KMS-11 (cell line): ENCODE measurements around the gene SLC13A5.
"Not testable (repeated sequence)": the region's sequence is repeated elsewhere in the genome, so short reads cannot be mapped to it uniquely, and the experiment has no call there.

ENCODE experiments used
- H2AFZ ChIP-seq: fragments of 200-600 bp; sonication (generic); 2 replicates; pipeline ENCODE4 v1.6.1; 2016; ENCODE audit warnings: antibody characterized with exemption, mixed run types, low read depth
- H3K27ac ChIP-seq: fragments of 200-600 bp; sonication (generic); 2 replicates; pipeline ENCODE4 v1.6.1; 2016; ENCODE audit warnings: mild to moderate bottlenecking, mixed run types
- H3K27me3 ChIP-seq: fragments of 200-600 bp; sonication (generic); 2 replicates; pipeline ENCODE4 v1.6.1; 2017; ENCODE audit warnings: mild to moderate bottlenecking, low read depth, mixed run types, moderate library complexity; ENCODE audit not compliant: insufficient read depth
- H3K36me3 ChIP-seq: fragments of 200-600 bp; sonication (generic); 2 replicates; pipeline ENCODE4 v1.6.1; 2017; ENCODE audit warnings: mild to moderate bottlenecking, mixed run types; ENCODE audit not compliant: insufficient read depth
- H3K4me1 ChIP-seq: fragments of 200-600 bp; sonication (generic); 2 replicates; pipeline ENCODE4 v1.6.1; 2016; ENCODE audit warnings: mild to moderate bottlenecking, low read depth, mixed run types; ENCODE audit not compliant: poor library complexity, severe bottlenecking
- H3K4me2 ChIP-seq: fragments of 200-600 bp; sonication (generic); 2 replicates; pipeline ENCODE4 v1.7.0; 2016; ENCODE audit warnings: mild to moderate bottlenecking, mixed run types
- H3K4me3 ChIP-seq: fragments of 200-600 bp; sonication (generic); IDR thresholded peaks from 2 replicates; pipeline ENCODE4 v1.6.1; 2017; ENCODE audit warnings: low read depth, low read length, mixed read lengths; ENCODE audit not compliant: insufficient read depth
- H3K79me2 ChIP-seq: fragments of 200-600 bp; sonication (generic); 2 replicates; pipeline ENCODE4 v1.6.1; 2016; ENCODE audit warnings: low read depth, mixed run types; ENCODE audit not compliant: insufficient read depth
- H3K9ac ChIP-seq: fragments of 200-600 bp; sonication (generic); 2 replicates; pipeline ENCODE4 v1.6.1; 2016; ENCODE audit warnings: mild to moderate bottlenecking, mixed run types
- H4K20me1 ChIP-seq: fragments of 200-600 bp; sonication (generic); 2 replicates; pipeline ENCODE4 v1.6.1; 2016; ENCODE audit warnings: mild to moderate bottlenecking, mixed run types; ENCODE audit not compliant: insufficient read depth
- TF ChIP-seq, protein P1 (sequence below): fragments of 200-600 bp; sonication (generic); conservative IDR thresholded peaks from 2 replicates; pipeline ENCODE4 v1.6.1; 2017; ENCODE audit warnings: low read depth, mild to moderate bottlenecking, antibody characterized with exemption, low read length, moderate library complexity, mixed read lengths

The SLC13A5 gene

GRCh38 chr17:6696906-6697305 is 16.3 kb downstream of the SLC13A5 start:
- Histone ChIP-seq H3K27me3 (no peaks in the 10 kb centered on the region), H3K36me3 (no peaks in the 10 kb centered on the region), H2AFZ (no peak overlapping the region), H3K79me2 (no peaks in the 10 kb centered on the region), H3K4me3 (no peak overlapping the region), H3K4me2 (no peak overlapping the region), H3K4me1 (no peaks in the 10 kb centered on the region), H4K20me1 (no peaks in the 10 kb centered on the region), H3K27ac (no peak overlapping the region), H3K9ac (no peak overlapping the region)
- TF ChIP-seq, protein P1, sequence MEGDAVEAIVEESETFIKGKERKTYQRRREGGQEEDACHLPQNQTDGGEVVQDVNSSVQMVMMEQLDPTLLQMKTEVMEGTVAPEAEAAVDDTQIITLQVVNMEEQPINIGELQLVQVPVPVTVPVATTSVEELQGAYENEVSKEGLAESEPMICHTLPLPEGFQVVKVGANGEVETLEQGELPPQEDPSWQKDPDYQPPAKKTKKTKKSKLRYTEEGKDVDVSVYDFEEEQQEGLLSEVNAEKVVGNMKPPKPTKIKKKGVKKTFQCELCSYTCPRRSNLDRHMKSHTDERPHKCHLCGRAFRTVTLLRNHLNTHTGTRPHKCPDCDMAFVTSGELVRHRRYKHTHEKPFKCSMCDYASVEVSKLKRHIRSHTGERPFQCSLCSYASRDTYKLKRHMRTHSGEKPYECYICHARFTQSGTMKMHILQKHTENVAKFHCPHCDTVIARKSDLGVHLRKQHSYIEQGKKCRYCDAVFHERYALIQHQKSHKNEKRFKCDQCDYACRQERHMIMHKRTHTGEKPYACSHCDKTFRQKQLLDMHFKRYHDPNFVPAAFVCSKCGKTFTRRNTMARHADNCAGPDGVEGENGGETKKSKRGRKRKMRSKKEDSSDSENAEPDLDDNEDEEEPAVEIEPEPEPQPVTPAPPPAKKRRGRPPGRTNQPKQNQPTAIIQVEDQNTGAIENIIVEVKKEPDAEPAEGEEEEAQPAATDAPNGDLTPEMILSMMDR, result no peak

DNA sequence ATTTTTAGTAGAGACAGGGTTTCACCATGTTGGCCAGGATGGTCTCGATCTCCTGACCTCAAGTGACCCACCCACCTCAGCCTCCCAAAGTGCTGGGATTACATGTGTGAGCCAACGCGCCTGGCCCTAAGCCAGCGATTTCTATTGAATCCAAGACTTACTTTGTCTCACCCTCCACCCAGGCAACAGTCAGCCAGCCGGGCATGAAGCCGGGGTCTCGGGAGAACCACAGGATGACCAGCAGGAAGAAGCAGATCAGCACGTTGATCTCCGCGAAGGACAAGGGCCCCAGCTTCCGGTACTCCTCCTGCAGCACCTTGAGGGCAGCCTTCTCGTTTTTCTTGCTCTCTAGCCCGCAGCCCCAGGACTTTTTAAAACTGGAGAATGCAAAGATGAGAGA is 17.6 kb downstream of the SLC13A5 start:
- H3K4me1 ChIP-seq, result no peaks in the 10 kb centered on the region
- H3K27ac ChIP-seq, result no peak overlapping the region
- no peaks in the 10 kb centered on the region for H3K36me3 ChIP-seq
- H3K4me2 ChIP-seq, result no peak overlapping the region
- no peak overlapping the region for H2AFZ ChIP-seq
- H3K27me3 ChIP-seq, result no peaks in the 10 kb centered on the region
- H4K20me1 ChIP-seq, result no peaks in the 10 kb centered on the region
- no peak overlapping the region for H3K9ac ChIP-seq
- no peak overlapping the region for H3K4me3 ChIP-seq
- H3K79me2 ChIP-seq, result no peaks in the 10 kb centered on the region
- TF ChIP-seq, protein P1, result no peak

DNA sequence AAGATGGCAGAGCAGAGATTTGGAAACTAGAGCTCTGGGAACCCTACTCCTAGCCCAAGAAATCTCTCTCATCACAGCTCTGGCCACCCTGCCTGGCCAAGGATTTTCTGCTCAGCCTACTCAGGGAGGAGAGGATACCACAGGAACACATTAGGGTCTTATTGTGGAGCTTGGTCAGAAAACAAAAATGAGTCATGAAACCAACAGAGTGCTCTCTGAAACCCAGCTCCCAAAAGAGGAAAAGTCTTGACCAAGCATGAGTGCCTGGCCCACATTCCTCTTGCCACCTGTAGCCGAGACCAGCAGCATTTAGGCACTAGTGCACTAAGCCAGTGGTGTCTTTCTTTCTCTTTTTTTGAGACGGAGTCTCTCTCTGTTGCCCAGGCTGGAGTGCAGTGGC is 18.1 kb downstream of the SLC13A5 start:
- Histone ChIP-seq H3K27ac (no peak overlapping the region), H3K4me3 (no peak overlapping the region), H2AFZ (no peak overlapping the region), H3K27me3 (no peaks in the 10 kb centered on the region), H3K9ac (no peak overlapping the region), H3K4me2 (no peak overlapping the region), H4K20me1 (no peaks in the 10 kb centered on the region), H3K79me2 (no peaks in the 10 kb centered on the region), H3K36me3 (no peaks in the 10 kb centered on the region), H3K4me1 (no peaks in the 10 kb centered on the region)
- TF ChIP-seq, protein P1, result no peak

DNA sequence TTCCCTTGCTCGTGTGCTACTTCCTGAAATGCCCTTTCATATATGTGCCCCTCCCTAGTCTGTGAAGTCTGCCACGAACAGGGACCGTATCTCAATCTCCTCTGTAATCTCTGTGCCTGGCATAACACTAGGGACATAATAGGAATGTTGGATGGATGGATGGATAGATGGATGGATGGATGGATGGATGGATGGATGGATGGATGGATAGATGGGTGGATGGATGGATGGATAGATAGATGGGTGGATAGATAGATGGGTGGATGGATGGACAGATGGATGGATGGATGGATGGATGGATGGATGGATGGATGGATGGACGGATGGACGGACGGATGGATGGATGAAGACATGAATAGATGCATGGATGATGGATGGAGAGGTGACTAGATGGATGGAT is 21.2 kb downstream of the SLC13A5 start:
- H3K27ac ChIP-seq, H3K4me1 ChIP-seq, H3K27me3 ChIP-seq, H3K36me3 ChIP-seq, H3K4me2 ChIP-seq, H3K9ac ChIP-seq, H4K20me1 ChIP-seq, H2AFZ ChIP-seq, H3K4me3 ChIP-seq, H3K79me2 ChIP-seq: not testable (repeated sequence)

- no peaks in the 10 kb centered on the region for H3K79me2 ChIP-seq
- H3K36me3 ChIP-seq, result no peaks in the 10 kb centered on the region
- no peaks in the 10 kb centered on the region for H3K4me1 ChIP-seq
- no peak overlapping the region for H3K27ac ChIP-seq
- no peak overlapping the region for H2AFZ ChIP-seq
- H3K4me2 ChIP-seq, result no peak overlapping the region
- no peak overlapping the region for H3K9ac ChIP-seq
- no peaks in the 10 kb centered on the region for H4K20me1 ChIP-seq
- H3K27me3 ChIP-seq, result no peaks in the 10 kb centered on the region
- TF ChIP-seq, protein P1, result no peak
- H3K4me3 ChIP-seq, result no peak overlapping the region
Measured at GRCh38 chr17:6691546-6691945, 21.6 kb downstream of the SLC13A5 start.
